PC-3 (cell line): ENCODE data around the gene SIK1.

Experiments
- CTCF ChIP-seq: fragments of 300-600 bp; sonication (generic); conservative IDR thresholded peaks from 2 replicates; pipeline ENCODE4 v1.5.1; 2017; ENCODE audit warnings: antibody characterized with exemption, low read depth, mild to moderate bottlenecking, low read length
- EZH2 ChIP-seq: fragments of 300-600 bp; sonication (generic); IDR thresholded peaks from one replicate; pipeline ENCODE4 v1.6.1; 2017; ENCODE audit warnings: antibody characterized with exemption, mild to moderate bottlenecking, low read length; ENCODE audit not compliant: unreplicated experiment
- EZH2phosphoT487 ChIP-seq: fragments of 300-600 bp; sonication (generic); IDR thresholded peaks from 2 replicates; pipeline ENCODE4 v1.6.1; 2018; ENCODE audit warnings: mild to moderate bottlenecking, antibody characterized with exemption, low read length, borderline replicate concordance

GRCh38 chr21:43368685-43369084 is 58.2 kb downstream of the SIK1 start:
- TF ChIP-seq CTCF, result no peak
- no peak for TF ChIP-seq EZH2
- TF ChIP-seq EZH2phosphoT487, result no peak
